HepG2 (cell line): Measurements from ENCODE around the gene MSRB3.

Experiments
- MAZ ChIP-seq, 2 experiments: sonication (generic) in 1 of 2; formaldehyde crosslinking in 1 of 2; IDR thresholded peaks; 2 replicates each; pipeline versions ENCODE4 v1.5.0 to v1.6.1; 2012 to 2020; ENCODE audit warnings: low read depth in 2 of 2, mild to moderate bottlenecking in 2 of 2, borderline replicate concordance in 1 of 2, improper control_type of control experiment in 1 of 2, low read length in 1 of 2, missing genetic modification reagents in 1 of 2, moderate library complexity in 1 of 2
- RBAK ChIP-seq: sonication (generic); formaldehyde crosslinking; IDR thresholded peaks from 2 replicates; pipeline ENCODE4 v1.5.1; 2020; ENCODE audit warnings: mild to moderate bottlenecking, missing genetic modification reagents
- SMARCC2 ChIP-seq: fragments of 450-650 bp; IDR thresholded peaks from 2 replicates; pipeline ENCODE4 v1.6.1; 2017; ENCODE audit warnings: antibody characterized with exemption, mild to moderate bottlenecking
- SRF ChIP-seq: IDR thresholded peaks from 2 replicates; pipeline ENCODE4 v1.6.1; 2011; ENCODE audit warnings: mild to moderate bottlenecking, low read depth, low read length, moderate library complexity
- TCF7 ChIP-seq: sonication (generic); IDR thresholded peaks from 2 replicates; pipeline ENCODE4 v1.6.1; 2016; ENCODE audit warnings: antibody characterized with exemption, low read depth
- ZNF430 ChIP-seq: sonication (generic); formaldehyde crosslinking; IDR thresholded peaks from 2 replicates; pipeline ENCODE4 v1.9.0; 2021; ENCODE audit warnings: mild to moderate bottlenecking, missing genetic modification reagents
- ZNF44 ChIP-seq: sonication (generic); formaldehyde crosslinking; IDR thresholded peaks from 2 replicates; pipeline ENCODE4 v1.5.1; 2020; ENCODE audit warnings: mild to moderate bottlenecking, missing genetic modification reagents
- ZNF615 ChIP-seq: sonication (generic); formaldehyde crosslinking; IDR thresholded peaks from 2 replicates; pipeline ENCODE4 v1.5.0; 2020; ENCODE audit warnings: mild to moderate bottlenecking, missing genetic modification reagents, borderline replicate concordance
- TF ChIP-seq, protein P1 (sequence below): sonication (generic); formaldehyde crosslinking; IDR thresholded peaks from 2 replicates; pipeline ENCODE4 v1.5.0; 2020; ENCODE audit warnings: mild to moderate bottlenecking, missing genetic modification reagents, moderate library complexity
- TF ChIP-seq, protein P2 (sequence below), 2 experiments: sonication (generic) in 1 of 2; formaldehyde crosslinking in 1 of 2; IDR thresholded peaks; 2 replicates each; pipeline versions ENCODE4 v1.5.1 to v1.6.1; 2011 to 2020; ENCODE audit warnings: borderline replicate concordance in 1 of 2, low read depth in 1 of 2, low read length in 1 of 2, mild to moderate bottlenecking in 1 of 2, missing genetic modification reagents in 1 of 2, moderate library complexity in 1 of 2
- TF ChIP-seq, protein P3 (sequence below): IDR thresholded peaks from 2 replicates; pipeline ENCODE4 v1.6.1; 2012; ENCODE audit warnings: inconsistent platforms

- TF ChIP-seq SRF (no peak), ZNF615 (CRISPR knock-in tag) (no peak), MAZ (IDR thresholded peaks at IDR 0.05; ENCODE audit: borderline replicate concordance, low read depth, low read length) (no peak), MAZ (CRISPR knock-in tag; IDR thresholded peaks at IDR 0.05; ENCODE audit: low read depth) (no peak), TCF7 (no peak), RBAK (CRISPR knock-in tag) (no peak), ZNF44 (no peak), SMARCC2 (no peak), ZNF430 (no peak)
- TF ChIP-seq, protein P1, sequence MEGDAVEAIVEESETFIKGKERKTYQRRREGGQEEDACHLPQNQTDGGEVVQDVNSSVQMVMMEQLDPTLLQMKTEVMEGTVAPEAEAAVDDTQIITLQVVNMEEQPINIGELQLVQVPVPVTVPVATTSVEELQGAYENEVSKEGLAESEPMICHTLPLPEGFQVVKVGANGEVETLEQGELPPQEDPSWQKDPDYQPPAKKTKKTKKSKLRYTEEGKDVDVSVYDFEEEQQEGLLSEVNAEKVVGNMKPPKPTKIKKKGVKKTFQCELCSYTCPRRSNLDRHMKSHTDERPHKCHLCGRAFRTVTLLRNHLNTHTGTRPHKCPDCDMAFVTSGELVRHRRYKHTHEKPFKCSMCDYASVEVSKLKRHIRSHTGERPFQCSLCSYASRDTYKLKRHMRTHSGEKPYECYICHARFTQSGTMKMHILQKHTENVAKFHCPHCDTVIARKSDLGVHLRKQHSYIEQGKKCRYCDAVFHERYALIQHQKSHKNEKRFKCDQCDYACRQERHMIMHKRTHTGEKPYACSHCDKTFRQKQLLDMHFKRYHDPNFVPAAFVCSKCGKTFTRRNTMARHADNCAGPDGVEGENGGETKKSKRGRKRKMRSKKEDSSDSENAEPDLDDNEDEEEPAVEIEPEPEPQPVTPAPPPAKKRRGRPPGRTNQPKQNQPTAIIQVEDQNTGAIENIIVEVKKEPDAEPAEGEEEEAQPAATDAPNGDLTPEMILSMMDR (CRISPR knock-in tag), result no peak
- TF ChIP-seq, protein P2, sequence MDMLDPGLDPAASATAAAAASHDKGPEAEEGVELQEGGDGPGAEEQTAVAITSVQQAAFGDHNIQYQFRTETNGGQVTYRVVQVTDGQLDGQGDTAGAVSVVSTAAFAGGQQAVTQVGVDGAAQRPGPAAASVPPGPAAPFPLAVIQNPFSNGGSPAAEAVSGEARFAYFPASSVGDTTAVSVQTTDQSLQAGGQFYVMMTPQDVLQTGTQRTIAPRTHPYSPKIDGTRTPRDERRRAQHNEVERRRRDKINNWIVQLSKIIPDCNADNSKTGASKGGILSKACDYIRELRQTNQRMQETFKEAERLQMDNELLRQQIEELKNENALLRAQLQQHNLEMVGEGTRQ (IDR thresholded peaks at IDR 0.05; ENCODE audit: low read depth, low read length), result no peak
- TF ChIP-seq, protein P2 (CRISPR knock-in tag; IDR thresholded peaks at IDR 0.05; ENCODE audit: borderline replicate concordance), result no peak
- TF ChIP-seq, protein P3, sequence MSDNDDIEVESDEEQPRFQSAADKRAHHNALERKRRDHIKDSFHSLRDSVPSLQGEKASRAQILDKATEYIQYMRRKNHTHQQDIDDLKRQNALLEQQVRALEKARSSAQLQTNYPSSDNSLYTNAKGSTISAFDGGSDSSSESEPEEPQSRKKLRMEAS, result no peak
Observed at GRCh38 chr12:65446901-65447300, 168.4 kb downstream of the MSRB3 start.
